ENCODE results near the gene MANSC4.

Gene MANSC4

GRCh38 chr12:27797301-27798025 lies 17.4 kb upstream of the MANSC4 start:
- DNase-seq, result no peak

- DNase-seq, result no peak
These were observed 16.1 kb upstream of the MANSC4 start for GRCh38 chr12:27796128-27796527.

- DNase-seq, result no peak
These were observed 15.0 kb upstream of the MANSC4 start for GRCh38 chr12:27794818-27795584.

GRCh38 chr12:27790179-27790578 lies 10.1 kb upstream of the MANSC4 start:
- DNase-seq, result no peak

GRCh38 chr12:27787559-27787958 lies 7.5 kb upstream of the MANSC4 start:
- no peak for DNase-seq

GRCh38 chr12:27785882-27786570 lies 6.0 kb upstream of the MANSC4 start:
- no peak for DNase-seq

GRCh38 chr12:27782481-27782880 lies 2.4 kb upstream of the MANSC4 start:
- DNase-seq, result no peak

- no peak for DNase-seq
These were observed 1.6 kb upstream of the MANSC4 start for GRCh38 chr12:27781680-27782079.

- no peak for DNase-seq
These were observed 774 bp upstream of the MANSC4 start for GRCh38 chr12:27780612-27781408.

GRCh38 chr12:27779416-27779919 lies 568 bp downstream of the MANSC4 start:
- no peak for DNase-seq

- no peak for DNase-seq
These were observed 1.8 kb downstream of the MANSC4 start for GRCh38 chr12:27778206-27778605.

GRCh38 chr12:27777141-27777540 lies 2.9 kb downstream of the MANSC4 start:
- DNase-seq, result no peak

- no peak for DNase-seq
These were observed 7.5 kb downstream of the MANSC4 start for GRCh38 chr12:27772328-27773049.

- no peak for DNase-seq
These were observed 8.3 kb downstream of the MANSC4 start for GRCh38 chr12:27771481-27772327.

GRCh38 chr12:27769142-27769673 lies 10.8 kb downstream of the MANSC4 start:
- no peak for DNase-seq

GRCh38 chr12:27766587-27766986 lies 13.4 kb downstream of the MANSC4 start:
- DNase-seq, result no peak

GRCh38 chr12:27762757-27763156 lies 17.3 kb downstream of the MANSC4 start:
- no peak for DNase-seq

GRCh38 chr12:27756670-27757195 lies 23.3 kb downstream of the MANSC4 start:
- DNase-seq, result no peak

GRCh38 chr12:27754795-27755194 lies 25.2 kb downstream of the MANSC4 start:
- DNase-seq, result no peak

- DNase-seq, result no peak
These were observed 28.5 kb downstream of the MANSC4 start for GRCh38 chr12:27751386-27752047.
